ENCODE data around the gene EPGN. TPM values are rescaled to one million over a fixed set of nuclear protein-coding genes. Genes with fewer than 3 reads are reported as not detected.

EPGN gene
- polyA plus RNA-seq, 2 of the 4 experiments (the other 2 are of a cell fraction): not detected

- Histone ChIP-seq H3K27ac (no peak overlapping the region), H3K4me2 (no peak overlapping the region), H3K4me3 (no peak overlapping the region), H3K9me3 (no peaks in the 10 kb centered on the region), H3K4me1 (peaks cover 16% of the 10 kb centered on the region; the same call in 2 of the 3 replicates)
- ChIA-PET CTCF (no interaction called here), POLR2A (no interaction called here)
- no peak for DNase-seq (ENCODE audit: low read depth in 1 of 2, low spot score in 1 of 2)
- TF ChIP-seq MAFK (IDR thresholded peaks at IDR 0.05; ENCODE audit: partially characterized antibody) (peak; percentile 19), CHD4 (IDR thresholded peaks at IDR 0.05; ENCODE audit: borderline replicate concordance) (no peak)
- FAIRE-seq: no peak
- ATAC-seq: no peak
Observed at GRCh38 chr4:74287791-74288190, 20.5 kb upstream of the EPGN start.

- Histone ChIP-seq H3K27ac (no peak overlapping the region), H3K4me1 (no peaks in the 10 kb centered on the region), H3K4me3 (no peak overlapping the region), H3K9me3 (no peaks in the 10 kb centered on the region), H3K4me2 (no peak overlapping the region)
- peak; percentile 65 for TF ChIP-seq MAFK (IDR thresholded peaks at IDR 0.05; ENCODE audit: partially characterized antibody)
- no peak for TF ChIP-seq NPAS2 (CRISPR knock-in tag; IDR thresholded peaks at IDR 0.05; ENCODE audit: borderline replicate concordance)
- ChIA-PET POLR2A (no interaction called here), CTCF (interaction anchor here (0.8 kb wide), 1 partner anchor 30 kb away, joined by 3 read pairs; no protein-coding TSS in a partner anchor)
- DNase-seq (ENCODE audit: low read depth in 1 of 2, low spot score in 1 of 2): no peak
- no peak for FAIRE-seq
- WGBS (ENCODE audit: missing lambda C conversion rate): 86% methylated on average over 1 of the region's 1 CpG
- no peak for ATAC-seq
Observed at GRCh38 chr4:74291471-74291870, 16.8 kb upstream of the EPGN start.

GRCh38 chr4:74292111-74292870 is 16.0 kb upstream of the EPGN start:
- no peak for FAIRE-seq
- no peak for ATAC-seq
- CTCF ChIA-PET: interaction anchor here (0.8 kb wide), 1 partner anchor 27 kb away, joined by 3 read pairs; no protein-coding TSS in a partner anchor
- no peak for DNase-seq (ENCODE audit: low read depth in 1 of 2, low spot score in 1 of 2)
- Histone ChIP-seq H3K9me3 (no peaks in the 10 kb centered on the region), H3K4me3 (no peak overlapping the region), H3K4me1 (no peaks in the 10 kb centered on the region), H3K27ac (no peak overlapping the region), H3K4me2 (no peak overlapping the region)
- POLR2A ChIA-PET: no interaction called here
- TF ChIP-seq FOSL2 (IDR thresholded peaks at IDR 0.05) (no peak), FOSL2 (CRISPR knock-in tag; IDR thresholded peaks at IDR 0.05) (no peak), EHF (CRISPR knock-in tag; IDR thresholded peaks at IDR 0.05) (no peak)

GRCh38 chr4:74293558-74293957 is 14.7 kb upstream of the EPGN start:
- WGBS (ENCODE audit: missing lambda C conversion rate): 89% methylated on average over 2 of the region's 2 CpGs
- TF ChIP-seq SMC3 (IDR thresholded peaks at IDR 0.05) (no peak), PHF8 (IDR thresholded peaks at IDR 0.05; ENCODE audit: borderline replicate concordance, low read depth) (no peak), NR3C1 (IDR thresholded peaks at IDR 0.05) (no peak), E2F6 (IDR thresholded peaks at IDR 0.05; ENCODE audit: borderline replicate concordance, low read depth) (no peak), JUNB (IDR thresholded peaks at IDR 0.05) (no peak), CBX2 (IDR thresholded peaks at IDR 0.05; ENCODE audit: borderline replicate concordance, low read depth) (no peak), CEBPB (IDR thresholded peaks at IDR 0.05) (no peak), RCOR1 (IDR thresholded peaks at IDR 0.05; ENCODE audit: low read depth, low read length) (no peak), NFE2L2 (conservative IDR thresholded peaks at IDR 0.05; ENCODE audit: low read length) (no peak), MAFK (IDR thresholded peaks at IDR 0.05; ENCODE audit: partially characterized antibody) (no peak), EHMT2 (IDR thresholded peaks at IDR 0.05; ENCODE audit: low read depth) (no peak)
- DNase-seq (ENCODE audit: low read depth in 1 of 2, low spot score in 1 of 2): no peak
- POLR2A ChIA-PET: no interaction called here
- Histone ChIP-seq H3K4me2 (no peak overlapping the region), H3K4me3 (no peak overlapping the region), H3K27ac (no peak overlapping the region), H3K9me3 (no peaks in the 10 kb centered on the region), H3K4me1 (no peaks in the 10 kb centered on the region)
- FAIRE-seq: no peak
- no peak for ATAC-seq
- CTCF ChIA-PET: no interaction called here

- DNase-seq (ENCODE audit: low read depth in 1 of 2, low spot score in 1 of 2): no peak
- H3K27ac ChIP-seq: no peak overlapping the region
- H3K4me2 ChIP-seq: no peak overlapping the region
- POLR2A ChIA-PET: no interaction called here
- H3K9me3 ChIP-seq: no peaks in the 10 kb centered on the region
- no peak overlapping the region for H3K4me3 ChIP-seq
- CTCF ChIA-PET: no interaction called here
- 75% methylated on average over 1 of the region's 1 CpG for whole genome bisulfite sequencing (ENCODE audit: missing lambda C conversion rate)
- FAIRE-seq: no peak
- no peak for ATAC-seq
- no peaks in the 10 kb centered on the region for H3K4me1 ChIP-seq
- no peak for TF ChIP-seq MAFK (IDR thresholded peaks at IDR 0.05; ENCODE audit: partially characterized antibody)
- TF ChIP-seq ZNF302 (CRISPR knock-in tag; IDR thresholded peaks at IDR 0.05): no peak
- no peak for TF ChIP-seq FOXS1 (CRISPR knock-in tag; IDR thresholded peaks at IDR 0.05)
- TF ChIP-seq REST (IDR thresholded peaks at IDR 0.05): no peak
- TF ChIP-seq HMGXB4 (CRISPR knock-in tag; IDR thresholded peaks at IDR 0.05; ENCODE audit: borderline replicate concordance): no peak
- no peak for TF ChIP-seq HOXA7 (CRISPR knock-in tag; IDR thresholded peaks at IDR 0.05)
- no peak for TF ChIP-seq CEBPB (IDR thresholded peaks at IDR 0.05)
- TF ChIP-seq RAD21 (conservative IDR thresholded peaks at IDR 0.05 in 1 of 2, IDR thresholded peaks at IDR 0.05 in 1 of 2): no peak
Observed at GRCh38 chr4:74294681-74295080, 13.6 kb upstream of the EPGN start.
